GM19463 (cell line): ENCODE measurements around the gene ZCCHC24.
"Not testable (repeated sequence)": the region's sequence is repeated elsewhere in the genome, so short reads cannot be mapped to it uniquely, and the experiment has no call there.

ENCODE experiments used
- ATAC-seq: cut with Tn5 transposase; IDR thresholded peaks from one replicate; pipeline ENCODE4 v1.9.1; 2021; ENCODE audit warnings: mild to moderate bottlenecking, moderate library complexity; ENCODE audit not compliant: unreplicated experiment

Gene ZCCHC24

DNA sequence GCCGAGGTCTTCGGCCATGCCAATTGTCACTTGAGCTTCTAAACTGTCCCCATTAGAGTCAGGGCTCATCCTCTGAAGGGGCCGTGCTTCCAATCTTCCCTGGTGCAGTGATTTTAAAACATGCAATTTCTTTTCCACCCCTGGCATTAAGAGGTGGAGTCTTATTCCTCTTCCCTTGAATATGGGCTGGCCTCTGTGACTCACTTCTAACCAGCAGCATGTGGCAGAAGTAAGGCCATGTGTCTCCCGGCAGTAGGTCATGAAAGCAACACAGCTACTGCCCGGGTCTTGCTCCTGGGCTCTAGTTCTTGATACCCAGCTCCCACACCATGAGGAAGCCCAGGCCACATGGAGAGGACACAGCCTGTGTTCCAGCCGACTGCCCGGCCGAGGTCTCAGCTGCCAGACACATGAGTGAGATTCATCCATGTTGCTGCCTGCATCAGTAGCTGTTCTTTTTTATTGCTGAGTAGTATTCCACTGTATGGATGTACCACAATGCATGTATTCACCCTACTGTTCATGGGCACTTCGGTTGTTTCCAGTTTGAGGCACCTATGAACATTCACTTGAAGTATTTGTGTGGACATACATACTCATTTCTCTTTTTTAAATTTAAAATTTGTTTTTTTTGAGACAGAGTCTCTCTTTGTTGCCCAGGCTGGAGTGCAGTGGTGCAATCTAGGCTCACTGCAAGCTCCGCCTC lies 112.7 kb downstream of the ZCCHC24 start:
- ATAC-seq = not testable (repeated sequence)
